GM19351 (cell line): ENCODE data around the gene PDE4C.

ENCODE experiments used
- ATAC-seq: cut with Tn5 transposase; IDR thresholded peaks from one replicate; pipeline ENCODE4 v1.9.1; 2021; ENCODE audit warnings: mild to moderate bottlenecking, moderate library complexity; ENCODE audit not compliant: unreplicated experiment

Gene PDE4C

GRCh38 chr19:18225702-18226468, at the start of gene PDE4C:
Gene PDE4C (minus strand): TSS chr19:18226438. CDS start chr19:18226415, 23 bp downstream.
- no peak for ATAC-seq

GRCh38 chr19:18274781-18275356, 48.6 kb upstream of the PDE4C start:
- no peak for ATAC-seq

GRCh38 chr19:18274219-18274780, 48.1 kb upstream of the PDE4C start, which contains the start of gene IQCN:
Gene IQCN (minus strand): TSS chr19:18274452. CDS start chr19:18269478, 4,974 bp downstream.
- ATAC-seq = no peak

GRCh38 chr19:18273561-18274218, 47.5 kb upstream of the PDE4C start:
- ATAC-seq = no peak

GRCh38 chr19:18271433-18271841, 45.2 kb upstream of the PDE4C start:
- ATAC-seq = no peak

- no peak for ATAC-seq
Observed at GRCh38 chr19:18270326-18270725, 44.1 kb upstream of the PDE4C start.

GRCh38 chr19:18269070-18269723, 43.0 kb upstream of the PDE4C start:
- no peak for ATAC-seq

GRCh38 chr19:18266771-18267686, 40.8 kb upstream of the PDE4C start:
- no peak for ATAC-seq

GRCh38 chr19:18265582-18265981, 39.3 kb upstream of the PDE4C start:
- ATAC-seq = no peak

GRCh38 chr19:18264971-18265540, 38.8 kb upstream of the PDE4C start:
- no peak for ATAC-seq

GRCh38 chr19:18264137-18264854, 38.1 kb upstream of the PDE4C start:
- no peak for ATAC-seq

GRCh38 chr19:18263324-18264136, 37.3 kb upstream of the PDE4C start:
- ATAC-seq = no peak

GRCh38 chr19:18262917-18263316, 36.7 kb upstream of the PDE4C start:
- ATAC-seq = no peak

GRCh38 chr19:18262144-18262543, 35.9 kb upstream of the PDE4C start:
- ATAC-seq = no peak

GRCh38 chr19:18261474-18261873, 35.2 kb upstream of the PDE4C start:
- ATAC-seq = no peak

GRCh38 chr19:18259893-18260292, 33.7 kb upstream of the PDE4C start:
- ATAC-seq = no peak

GRCh38 chr19:18257503-18258470, 31.5 kb upstream of the PDE4C start:
- no peak for ATAC-seq
